Stimulated activated CD8-positive, alpha-beta memory T cell treated with anti-CD3 and anti-CD28 coated beads, Interleukin-12 subunit alpha, Interleukin-12 subunit beta, amount 100 ng/mL, for 1 hour (primary cell): ENCODE results near the gene HOXC6.
"Not testable (repeated sequence)": the region's sequence is repeated elsewhere in the genome, so short reads cannot be mapped to it uniquely, and the experiment has no call there.

Source experiments
- DNase-seq: peaks from one replicate; pipeline ENCODE4 v3.0.0-alpha.2; 2020; ENCODE audit warnings: low read depth

HOXC6 gene

GRCh38 chr12:54041097-54041690, 13.0 kb downstream of the HOXC6 start:
- DNase-seq, result no peak

- not testable (repeated sequence) for DNase-seq
Measured at GRCh38 chr12:54042033-54042432, 13.8 kb downstream of the HOXC6 start.

GRCh38 chr12:54042970-54043853, 15.0 kb downstream of the HOXC6 start:
- no peak for DNase-seq

GRCh38 chr12:54044425-54045103, 16.3 kb downstream of the HOXC6 start:
- DNase-seq, result no peak

- no peak for DNase-seq
Measured at GRCh38 chr12:54045401-54045800, 17.2 kb downstream of the HOXC6 start.

GRCh38 chr12:54045868-54046521, 17.8 kb downstream of the HOXC6 start:
- no peak for DNase-seq

GRCh38 chr12:54046809-54047159, 18.5 kb downstream of the HOXC6 start:
- no peak for DNase-seq

GRCh38 chr12:54047160-54047963, 19.1 kb downstream of the HOXC6 start:
- no peak for DNase-seq

- no peak for DNase-seq
Measured at GRCh38 chr12:54047964-54048303, 19.7 kb downstream of the HOXC6 start.

- no peak for DNase-seq
Measured at GRCh38 chr12:54048406-54049093, 20.3 kb downstream of the HOXC6 start.

- no peak for DNase-seq
Measured at GRCh38 chr12:54049108-54049507, 20.9 kb downstream of the HOXC6 start.

- DNase-seq, result no peak
Measured at GRCh38 chr12:54050482-54050810, 22.2 kb downstream of the HOXC6 start.

GRCh38 chr12:54051026-54051842, 23.0 kb downstream of the HOXC6 start:
- no peak for DNase-seq

- DNase-seq, result no peak
Measured at GRCh38 chr12:54051874-54052437, 23.7 kb downstream of the HOXC6 start.

- DNase-seq, result no peak
Measured at GRCh38 chr12:54052438-54053002, 24.3 kb downstream of the HOXC6 start.

- no peak for DNase-seq
Measured at GRCh38 chr12:54053003-54053750, 24.9 kb downstream of the HOXC6 start.

GRCh38 chr12:54053751-54054741, 25.8 kb downstream of the HOXC6 start, which contains the start of gene HOXC4:
Gene HOXC4, plus strand, starts transcription at chr12:54053835. Its CDS starts 88 bp downstream, at chr12:54053923.
- no peak for DNase-seq

- DNase-seq, result no peak
Measured at GRCh38 chr12:54054742-54055194, 26.5 kb downstream of the HOXC6 start.
